ENCODE results near the gene NR6A1. TPM values are rescaled to one million over a fixed set of nuclear protein-coding genes. Genes with fewer than 3 reads are reported as not detected.

The NR6A1 gene
- polyA plus RNA-seq, 1 donor from 2014 or later: 4.3 TPM

- Histone ChIP-seq H4K20me1 (ENCODE audit: insufficient read depth) (no peaks in the 10 kb centered on the region), H3K4me2 (ENCODE audit: low read length) (no peak overlapping the region)
- no peak for TF ChIP-seq EZH2 (IDR thresholded peaks at IDR 0.05; ENCODE audit: borderline replicate concordance, insufficient read depth, low read length, poor library complexity, severe bottlenecking)
- TF ChIP-seq POLR2AphosphoS5 (IDR thresholded peaks at IDR 0.05): no peak
- no peak for TF ChIP-seq RAD21 (conservative IDR thresholded peaks at IDR 0.05)
- no peak for TF ChIP-seq EP300 (conservative IDR thresholded peaks at IDR 0.05; ENCODE audit: poor library complexity, severe bottlenecking)
- TF ChIP-seq CTCF (IDR thresholded peaks at IDR 0.05; ENCODE audit: poor library complexity, severe bottlenecking): no peak
- no peak for TF ChIP-seq SMC3 (conservative IDR thresholded peaks at IDR 0.05; ENCODE audit: poor library complexity)
- TF ChIP-seq REST (IDR thresholded peaks at IDR 0.05; ENCODE audit: borderline replicate concordance): no peak
- no peak for TF ChIP-seq TAF1 (IDR thresholded peaks at IDR 0.05; ENCODE audit: low read depth)
- no peak for TF ChIP-seq MXI1 (conservative IDR thresholded peaks at IDR 0.05; ENCODE audit: poor library complexity, severe bottlenecking)
Measured at GRCh38 chr9:124767821-124768220, 3.3 kb downstream of the NR6A1 start.

GRCh38 chr9:124766815-124767554 lies 4.1 kb downstream of the NR6A1 start:
- Histone ChIP-seq H3K4me3 (ENCODE audit: low read length) (no peak overlapping the region), H3F3A (ENCODE audit: insufficient read depth, low read length, poor library complexity, severe bottlenecking) (no peaks in the 10 kb centered on the region), H3K27me3 (ENCODE audit: insufficient read depth, low read depth, low read length) (peaks cover 31% of the 10 kb centered on the region), H3K36me3 (ENCODE audit: insufficient read depth, low read length) (no peaks in the 10 kb centered on the region), H3K79me2 (replicated peaks; ENCODE audit: insufficient read depth, low read length) (peaks cover 48% of the 10 kb centered on the region), H3K4me2 (ENCODE audit: low read length) (no peak overlapping the region), H2AFZ (ENCODE audit: low read depth, low read length) (no peak overlapping the region), H4K20me1 (ENCODE audit: insufficient read depth) (no peaks in the 10 kb centered on the region), H3K9me3 (ENCODE audit: low read length) (no peaks in the 10 kb centered on the region), H3K9ac (ENCODE audit: low read length) (no peak overlapping the region), H3K27ac (ENCODE audit: low read length) (no peak overlapping the region), H3K9me2 (ENCODE audit: insufficient read depth, low read length) (no peaks in the 10 kb centered on the region)
- TF ChIP-seq EZH2 (IDR thresholded peaks at IDR 0.05; ENCODE audit: borderline replicate concordance, insufficient read depth, low read length, poor library complexity, severe bottlenecking) (no peak), CTCF (IDR thresholded peaks at IDR 0.05; ENCODE audit: poor library complexity, severe bottlenecking) (peak; percentile 24)

More at GRCh38 chr9:124767821-124768220, 3.3 kb downstream of the NR6A1 start:
- peaks cover 44% of the 10 kb centered on the region for H3K79me2 ChIP-seq (replicated peaks; ENCODE audit: insufficient read depth, low read length)
- H3K36me3 ChIP-seq (ENCODE audit: insufficient read depth, low read length): no peaks in the 10 kb centered on the region
- H3K9ac ChIP-seq (ENCODE audit: low read length): no peak overlapping the region
- H3K4me3 ChIP-seq (ENCODE audit: low read length): no peak overlapping the region
- no peak overlapping the region for H2AFZ ChIP-seq (ENCODE audit: low read depth, low read length)
- H3K9me3 ChIP-seq (ENCODE audit: low read length): no peaks in the 10 kb centered on the region
- H3K9me2 ChIP-seq (ENCODE audit: insufficient read depth, low read length): no peaks in the 10 kb centered on the region
- no peaks in the 10 kb centered on the region for H3F3A ChIP-seq (ENCODE audit: insufficient read depth, low read length, poor library complexity, severe bottlenecking)
- no peak overlapping the region for H3K27ac ChIP-seq (ENCODE audit: low read length)
- H3K27me3 ChIP-seq (ENCODE audit: insufficient read depth, low read depth, low read length): peaks cover 31% of the 10 kb centered on the region
